Hematopoietic multipotent progenitor cell treated with erythropoietin and hydrocortisone succinate and interleukin-3 and kit ligand, for 6 days (in vitro differentiated cells): Measurements from ENCODE around the gene TSPAN3.

Experiments
- DNase-seq: peaks from one replicate; pipeline ENCODE4 v3.0.0-alpha.2; 2015

TSPAN3 gene

DNA sequence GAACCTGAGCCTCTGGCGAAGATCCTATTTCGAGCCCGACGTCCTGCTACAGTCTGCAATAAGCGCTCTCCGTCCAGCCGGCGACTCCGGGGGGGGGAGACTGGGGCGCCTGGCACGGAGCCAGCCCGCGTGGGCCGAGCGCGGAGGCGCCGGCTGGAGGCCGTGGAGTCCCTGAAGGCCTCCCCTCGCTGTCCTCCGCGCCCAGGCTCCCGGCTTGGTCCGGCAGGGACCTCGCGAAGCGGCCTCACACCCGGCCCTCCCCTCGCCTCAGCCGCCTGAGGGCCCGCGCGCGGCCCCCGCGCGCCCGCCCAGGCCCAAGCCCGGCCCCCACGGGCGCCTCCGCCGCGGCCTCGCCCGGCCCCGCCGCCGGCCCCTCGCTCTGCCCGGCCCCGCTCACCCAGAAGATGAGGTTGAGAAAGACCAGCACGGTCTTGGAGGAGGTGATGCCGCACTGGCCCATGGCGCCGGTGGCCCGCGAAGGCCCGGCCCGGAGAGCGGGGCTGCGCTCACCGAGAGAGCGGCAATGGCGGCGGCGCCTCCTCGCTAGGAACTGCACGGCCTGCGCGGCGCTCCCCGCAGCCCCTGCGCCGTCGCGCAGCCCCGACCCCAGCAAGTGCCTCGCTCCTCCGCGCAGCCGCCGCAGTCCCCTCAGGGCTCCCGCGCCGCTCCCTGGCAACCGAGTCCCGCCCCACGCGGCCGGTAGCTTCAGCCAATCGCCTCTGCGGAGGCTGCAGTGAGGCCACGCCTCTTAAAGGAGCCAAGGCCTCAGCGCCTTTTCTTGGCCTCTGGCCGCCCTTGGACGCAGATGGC lies at the start of gene TSPAN3:
Gene TSPAN3 (minus strand): TSS at position 615 of the 810 bp plus-strand sequence. CDS start 155 bp downstream, at position 460.
- peak; percentile 96 for DNase-seq

DNA sequence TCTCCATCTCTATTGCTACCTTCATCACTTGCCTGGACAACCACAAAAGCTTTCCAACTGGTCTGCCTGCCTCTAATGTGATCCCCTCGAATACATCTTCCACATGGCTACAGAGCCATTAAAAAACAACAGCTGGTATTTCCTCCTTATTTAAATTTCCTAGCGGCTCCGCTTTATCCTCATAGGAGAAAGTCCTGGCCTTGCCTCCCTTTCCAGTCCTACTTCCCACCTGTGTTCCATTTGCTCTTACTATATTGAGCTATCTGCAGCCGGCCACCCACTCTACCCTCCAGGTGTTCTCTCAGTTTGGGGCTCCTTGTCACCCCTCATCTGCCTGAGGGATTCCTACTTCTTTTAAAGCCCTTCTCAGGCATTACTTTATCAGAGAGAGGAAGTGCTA lies 49.7 kb upstream of the TSPAN3 start:
- no peak for DNase-seq

DNA sequence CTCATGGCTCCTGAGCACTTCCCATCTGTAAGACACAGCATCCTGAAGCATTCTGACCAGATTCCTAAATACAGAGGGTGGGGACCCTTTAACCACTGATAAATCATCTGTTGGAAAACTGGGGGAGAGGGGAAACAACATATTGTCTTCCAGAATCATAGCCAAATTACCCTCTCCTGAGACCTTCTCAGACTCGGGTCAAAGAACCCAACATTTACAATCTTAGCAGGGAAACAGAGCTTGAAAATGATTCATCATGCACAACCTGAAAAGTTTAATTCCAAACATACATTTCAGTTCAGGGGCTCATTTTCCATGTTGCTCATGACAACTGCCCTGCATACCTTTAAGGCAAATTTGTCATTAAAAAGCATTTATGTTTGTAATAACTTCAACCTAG lies 48.5 kb upstream of the TSPAN3 start:
- no peak for DNase-seq

DNA sequence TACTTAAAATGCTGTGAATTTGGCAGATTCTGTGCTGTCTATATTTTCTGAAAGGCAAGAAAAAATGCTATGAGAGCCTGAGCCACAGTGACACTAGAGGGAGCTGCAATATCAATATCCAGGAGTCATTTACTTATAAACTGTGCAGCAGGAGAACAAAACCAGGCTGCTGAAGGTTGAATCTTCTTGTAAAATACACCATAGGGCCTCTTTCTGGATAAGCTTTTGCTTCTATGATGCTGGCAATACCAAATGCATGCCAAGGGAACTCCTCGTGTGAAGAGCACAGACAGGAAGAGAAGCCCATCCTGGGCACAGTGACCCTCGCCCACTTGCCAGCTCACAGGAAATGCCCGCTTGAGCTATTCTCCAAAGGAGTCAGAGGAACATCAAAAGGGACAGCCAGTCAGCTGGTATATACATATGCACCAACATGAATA lies 48.0 kb upstream of the TSPAN3 start:
- DNase-seq: peak; percentile 85

DNA sequence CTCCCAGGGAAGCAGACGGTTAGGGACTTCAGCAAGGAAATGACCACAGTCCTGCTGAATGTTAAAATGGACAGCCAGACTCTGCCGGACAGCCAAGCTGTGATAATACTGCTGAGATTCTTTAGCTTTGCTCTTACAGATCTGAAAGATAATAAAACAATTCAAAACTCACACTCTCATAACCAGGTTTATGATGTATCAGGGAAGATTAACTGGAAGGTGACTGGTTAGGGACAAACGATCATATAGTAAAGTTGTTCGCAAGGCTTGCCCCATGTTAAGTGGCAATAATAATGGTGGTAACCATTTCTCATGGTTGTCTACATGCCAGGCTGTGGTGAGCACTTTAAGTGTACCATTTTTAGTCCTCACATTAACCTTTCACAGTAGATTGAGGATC lies 44.3 kb upstream of the TSPAN3 start:
- no peak for DNase-seq

DNA sequence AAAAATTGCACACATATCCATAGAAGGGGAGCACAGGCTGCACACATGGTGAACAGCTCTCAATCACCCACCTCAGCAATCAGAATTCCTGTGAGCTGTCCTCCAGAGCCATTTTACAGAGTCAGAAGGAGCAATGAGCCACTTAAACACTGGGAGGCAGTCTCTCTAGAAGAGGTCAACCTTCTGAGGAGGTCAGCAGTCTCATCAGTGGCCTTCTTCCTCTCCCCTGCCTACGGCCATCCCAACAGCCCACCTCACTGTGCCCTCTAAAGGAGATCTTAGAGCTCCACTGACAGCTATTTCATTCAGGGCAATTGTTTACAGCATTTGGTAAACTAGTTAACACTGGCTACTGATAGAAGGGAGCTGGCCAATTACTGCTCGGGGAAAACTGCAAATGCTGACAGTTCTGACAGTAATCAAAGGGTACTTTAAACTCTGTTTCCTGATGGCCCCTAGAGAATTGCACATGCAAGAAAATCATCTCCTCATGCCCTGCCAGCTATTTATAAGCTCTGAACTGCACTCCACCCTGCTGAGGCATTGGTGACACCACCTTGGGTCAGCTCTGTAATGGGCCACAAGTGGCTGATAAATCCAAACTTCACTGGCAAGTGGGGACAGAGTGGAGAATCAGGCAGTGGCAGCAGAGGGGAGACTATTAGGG lies 42.1 kb upstream of the TSPAN3 start:
- DNase-seq: no peak

DNA sequence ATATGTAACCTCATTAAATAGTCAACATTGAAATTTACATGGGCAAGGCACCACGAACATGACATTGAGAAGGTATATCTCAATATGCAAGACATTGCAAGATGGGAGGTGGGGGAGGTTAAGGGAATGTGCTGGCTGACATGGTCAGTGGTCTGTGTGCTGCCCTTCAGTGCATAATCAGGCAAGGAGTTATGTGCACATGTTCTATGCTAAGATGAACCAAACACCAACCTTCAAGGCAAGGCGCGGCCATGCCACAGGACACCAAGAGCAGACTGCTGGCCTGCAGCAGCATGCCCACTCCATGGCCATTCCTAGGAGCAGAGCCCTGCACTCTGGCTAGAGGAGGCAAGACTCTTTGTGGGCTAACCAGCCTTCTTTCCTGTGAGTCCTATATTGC lies 40.9 kb upstream of the TSPAN3 start:
- no peak for DNase-seq

DNA sequence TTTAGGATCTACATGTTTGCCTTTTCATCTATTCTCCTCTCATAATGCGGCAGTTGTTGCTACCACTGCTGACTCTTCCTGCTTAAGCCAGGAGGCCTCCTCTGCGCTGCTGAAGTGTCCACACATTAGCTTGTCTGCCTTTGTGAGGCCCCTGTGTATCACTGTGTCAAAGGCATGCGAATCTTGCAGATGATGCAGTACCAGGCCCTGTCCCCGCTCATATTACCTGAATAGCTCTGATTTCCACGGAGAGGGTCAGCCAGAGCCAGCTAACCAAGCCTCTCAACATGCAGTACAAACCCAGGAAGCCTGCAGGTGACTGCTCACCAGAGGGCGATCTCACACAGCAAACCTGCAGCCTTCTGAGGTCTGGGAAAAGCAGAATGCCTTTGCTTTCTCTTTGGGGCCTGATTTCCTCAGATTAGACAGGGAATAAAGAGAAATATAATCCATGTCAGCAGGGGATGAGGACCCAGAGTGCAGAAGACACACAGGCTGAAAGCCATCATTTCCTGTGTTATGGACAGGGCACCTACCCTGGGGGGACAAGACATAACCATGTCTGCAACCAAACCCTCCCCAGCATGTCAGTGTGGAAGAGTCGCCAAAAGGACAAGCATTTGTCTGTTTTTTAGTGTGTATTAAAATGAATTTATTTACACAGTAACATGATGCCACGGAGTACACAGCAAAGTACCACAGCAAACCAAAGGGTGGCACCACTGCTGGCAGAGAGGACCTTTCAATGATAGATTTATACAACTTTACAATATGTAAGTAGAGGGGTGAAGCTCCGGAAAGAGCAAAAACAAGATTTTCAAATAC lies 36.8 kb upstream of the TSPAN3 start:
- peak; percentile 64 for DNase-seq

DNA sequence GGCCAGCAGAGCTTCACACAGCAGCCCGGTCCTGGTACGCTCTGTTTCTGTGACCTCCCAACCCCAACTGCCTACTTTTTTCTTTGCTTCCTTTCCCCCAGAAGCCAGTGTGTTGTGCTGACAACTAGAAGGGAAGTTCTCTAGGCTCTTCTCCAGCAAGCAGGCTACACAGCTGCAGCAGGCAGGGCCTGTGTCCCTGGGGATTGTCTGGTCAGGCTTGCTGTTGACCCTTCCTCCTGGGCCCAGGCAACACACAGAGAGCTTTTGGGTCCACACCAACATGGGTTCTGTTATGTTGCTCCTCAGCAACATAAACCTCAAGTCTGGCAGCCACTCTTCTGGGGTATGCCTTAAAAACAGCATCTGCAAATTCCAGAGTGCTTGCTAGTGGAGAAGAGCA lies 36.2 kb upstream of the TSPAN3 start:
- no peak for DNase-seq

DNA sequence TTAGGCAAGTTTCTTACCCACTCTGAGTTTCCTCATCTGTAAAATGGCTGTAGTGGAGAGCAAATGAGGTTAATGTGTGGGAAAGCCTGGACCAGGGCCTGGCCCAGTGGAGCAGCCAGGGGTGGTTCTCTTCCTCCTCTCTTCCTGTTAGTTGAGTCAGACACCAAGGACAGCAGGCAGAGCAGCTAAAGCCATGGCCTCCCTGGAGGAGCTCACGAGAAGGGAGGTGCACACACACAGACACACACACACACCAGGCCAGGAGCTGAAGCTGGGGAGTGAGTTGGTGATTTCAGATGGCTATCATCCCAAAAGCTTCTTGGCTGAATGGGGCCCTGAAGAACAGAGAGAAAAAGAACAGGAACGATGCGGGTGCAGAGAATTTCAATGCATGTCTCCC lies 33.2 kb upstream of the TSPAN3 start:
- no peak for DNase-seq

DNA sequence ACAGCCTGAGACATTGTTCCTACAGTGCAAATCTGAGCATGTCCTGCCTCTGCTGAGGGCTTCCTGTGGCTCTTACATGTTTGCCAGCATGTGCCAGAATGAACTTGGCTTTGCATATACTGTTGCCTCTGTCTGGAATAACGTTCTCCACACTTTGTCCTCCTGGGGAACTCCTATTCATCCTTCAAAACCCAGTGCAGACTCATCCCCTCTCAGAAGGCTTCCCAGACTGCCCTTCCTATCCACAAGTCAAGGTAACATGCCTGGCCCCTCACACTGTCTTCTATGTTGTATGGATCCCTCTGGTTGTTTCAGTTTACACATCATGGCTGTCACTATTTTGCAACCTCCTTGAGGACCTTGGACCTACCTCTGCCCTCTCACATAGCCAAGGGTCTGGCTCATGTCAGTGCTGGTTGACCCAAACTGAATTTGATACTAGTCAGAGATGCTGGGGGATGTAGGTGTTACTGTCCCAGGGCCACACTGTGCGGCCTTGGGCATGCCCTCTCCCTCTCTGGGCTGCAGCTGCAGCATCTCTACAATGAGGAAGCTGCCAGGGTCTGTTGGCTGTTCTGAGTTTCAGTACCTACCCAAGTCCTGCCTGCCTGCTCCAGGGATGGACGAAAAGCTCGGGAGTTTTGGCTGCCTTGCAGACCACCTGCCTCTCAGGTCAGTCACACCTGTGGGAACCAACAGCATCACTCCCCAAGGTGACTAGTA lies 29.0 kb upstream of the TSPAN3 start:
- no peak for DNase-seq

DNA sequence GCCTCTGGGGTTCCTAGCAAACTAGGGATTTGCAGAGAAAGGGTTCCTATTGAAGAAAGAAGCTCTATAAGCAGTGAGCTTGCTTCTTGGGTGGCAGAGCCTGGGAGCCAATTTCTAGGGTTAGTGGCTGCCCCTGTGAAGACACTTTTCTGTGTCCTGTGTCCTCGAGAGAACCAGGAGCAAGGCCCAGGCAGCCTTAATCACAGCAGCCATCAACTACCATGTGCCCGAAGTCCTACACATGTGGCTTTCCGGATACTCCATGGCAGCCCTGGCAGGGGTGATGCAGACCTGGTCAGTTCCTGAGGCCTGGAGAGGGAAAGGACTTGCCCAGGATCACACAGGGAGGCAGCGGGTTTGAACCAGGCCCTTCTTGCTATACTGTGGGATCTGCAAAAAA lies 27.7 kb upstream of the TSPAN3 start:
- no peak for DNase-seq

DNA sequence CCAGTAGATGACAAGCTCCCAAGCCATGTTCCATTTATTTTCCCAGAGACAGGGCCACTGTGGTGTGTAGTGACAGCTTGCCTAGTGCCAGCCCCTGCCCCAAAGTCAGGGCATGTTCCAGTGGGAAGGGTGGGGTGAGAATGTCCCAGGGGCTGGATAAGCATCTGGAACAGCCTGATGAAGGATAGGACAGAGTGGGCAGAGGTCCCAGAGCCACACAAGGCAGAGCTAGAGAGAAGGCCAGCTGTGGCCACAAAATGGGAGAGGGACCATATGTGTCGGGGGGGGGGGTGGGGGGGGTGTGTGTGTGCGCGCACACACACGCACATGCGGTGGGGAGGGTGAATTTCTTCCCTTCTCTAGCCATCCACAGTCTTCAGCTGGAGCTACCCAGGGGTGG lies 27.0 kb upstream of the TSPAN3 start:
- DNase-seq: no peak

DNA sequence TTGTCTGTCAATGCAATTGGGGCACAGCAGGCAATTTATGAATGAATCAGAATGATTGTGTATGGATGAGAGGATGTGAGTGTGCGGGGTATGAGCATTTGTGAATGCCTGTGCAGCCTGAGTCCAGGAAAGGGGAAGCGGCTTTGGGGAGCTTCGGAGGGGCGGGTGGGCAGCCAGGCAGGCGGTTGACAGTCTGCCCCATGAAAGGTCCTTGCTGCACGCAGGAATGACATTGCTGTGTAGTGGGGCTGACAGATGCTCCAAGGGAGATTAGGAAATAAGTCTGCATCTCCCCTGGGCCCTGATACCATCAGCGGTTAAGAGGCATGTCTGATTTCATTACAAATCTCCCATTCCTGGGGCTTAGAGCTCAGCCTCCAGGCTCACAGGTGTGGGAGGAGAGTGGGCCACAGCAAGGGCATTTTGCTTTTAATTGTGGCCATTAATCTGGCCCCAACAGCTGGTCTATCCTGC lies 26.4 kb upstream of the TSPAN3 start:
- peak; percentile 16 for DNase-seq

DNA sequence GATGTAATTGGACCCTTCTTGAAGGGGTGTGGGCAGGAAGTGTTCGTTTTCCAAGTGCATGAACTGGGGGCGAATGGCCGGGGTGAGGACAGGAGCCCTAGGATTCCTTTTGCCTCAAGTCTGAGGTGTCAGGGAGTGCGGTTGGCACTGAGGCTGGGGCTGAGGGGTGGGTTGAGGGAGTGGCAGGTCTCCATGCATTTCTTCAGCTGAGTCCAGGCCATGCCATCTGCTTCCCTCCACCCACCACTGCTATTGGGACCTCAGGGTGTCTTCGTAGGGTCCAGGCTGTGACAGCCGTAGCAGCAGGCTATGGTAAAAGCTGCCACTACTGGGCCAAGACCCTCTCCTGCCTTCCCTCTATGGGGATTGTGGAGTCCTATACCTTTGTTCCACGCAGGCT lies 25.6 kb upstream of the TSPAN3 start:
- no peak for DNase-seq

DNA sequence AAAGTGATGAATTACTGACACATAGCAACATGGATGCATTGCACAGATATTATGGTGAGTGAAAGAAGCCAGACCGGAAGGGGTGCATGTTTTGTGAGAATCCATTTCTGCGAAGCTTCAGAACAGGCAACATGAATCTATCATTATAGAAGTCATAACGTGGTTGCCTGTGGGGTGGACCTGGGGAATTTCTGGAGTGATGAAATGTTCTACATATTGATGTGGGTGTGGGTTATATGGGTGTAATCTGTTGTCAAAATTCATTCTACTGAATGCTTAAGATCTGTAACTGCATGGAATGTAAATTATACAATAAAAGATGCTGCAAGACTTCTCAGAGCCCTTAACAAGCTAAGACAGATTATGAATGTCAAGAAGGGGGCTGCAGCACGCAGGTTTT lies 25.2 kb upstream of the TSPAN3 start:
- no peak for DNase-seq

DNA sequence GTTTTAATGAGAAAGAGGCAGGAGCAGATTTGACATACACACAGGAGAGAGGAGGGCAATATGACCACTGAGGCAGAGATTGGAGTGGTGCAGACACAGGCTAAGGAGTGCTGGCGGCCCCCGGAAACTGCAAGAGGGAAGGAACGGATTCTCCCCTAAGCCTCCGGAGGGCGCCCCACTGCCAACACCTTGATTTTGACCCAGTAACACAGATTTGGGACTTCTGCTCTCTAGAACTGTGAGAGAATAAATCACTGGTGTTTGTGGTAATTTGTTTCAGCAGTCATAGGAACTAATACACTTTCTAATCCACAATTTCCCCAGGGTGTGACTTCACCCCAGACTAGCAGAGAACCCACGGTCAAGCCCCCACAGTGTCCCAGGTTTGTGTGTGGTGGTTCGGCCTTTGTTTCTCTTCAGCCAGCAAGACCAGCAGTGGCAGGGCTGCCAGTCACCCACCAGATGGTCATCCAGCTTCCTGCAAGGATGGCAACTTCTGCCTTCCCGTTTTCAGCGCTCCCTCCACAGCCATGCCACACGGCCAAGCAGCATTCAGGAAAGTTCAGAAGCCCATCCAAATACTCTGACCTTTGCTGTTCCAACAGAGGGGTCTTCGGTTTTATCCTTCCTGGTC lies 23.6 kb upstream of the TSPAN3 start:
- DNase-seq: peak; percentile 33

DNA sequence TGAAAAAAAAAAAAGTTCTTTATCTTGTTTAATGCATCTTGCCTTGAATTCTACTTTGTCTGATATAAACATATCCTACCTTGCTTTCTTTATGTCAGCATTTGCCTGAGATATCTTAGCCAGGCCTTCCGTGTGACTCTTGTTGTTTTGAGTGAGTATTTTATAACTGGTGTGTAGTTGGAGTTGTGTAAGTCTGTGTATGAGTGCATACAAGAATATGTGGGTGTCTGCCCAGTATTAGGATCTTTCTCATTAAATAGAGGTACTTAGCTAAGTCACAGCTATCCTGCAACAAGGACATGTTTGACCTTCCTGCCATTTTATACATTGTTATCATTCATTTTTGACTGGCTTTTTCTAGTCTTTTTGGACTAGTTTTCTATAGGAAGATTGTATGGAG lies 22.5 kb upstream of the TSPAN3 start:
- no peak for DNase-seq

DNA sequence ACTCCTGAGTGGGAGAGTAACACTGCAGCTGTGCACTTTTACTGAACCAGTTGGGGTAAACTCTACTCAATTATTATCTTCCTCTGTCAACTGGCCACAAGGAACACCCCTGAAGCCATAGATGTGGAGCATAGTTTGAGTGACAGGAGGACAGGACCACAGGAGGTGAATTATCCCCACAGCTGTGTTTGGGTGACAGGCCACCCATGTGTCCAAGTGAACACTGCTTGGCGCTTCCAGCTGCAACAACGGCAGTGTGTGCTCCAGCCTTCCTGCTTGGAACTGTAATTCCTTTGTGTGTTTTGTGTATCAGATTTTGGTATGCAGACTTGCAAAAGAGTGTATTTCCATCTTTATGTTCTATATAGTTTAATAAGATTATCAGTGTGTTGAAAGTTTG lies 20.2 kb upstream of the TSPAN3 start:
- no peak for DNase-seq

DNA sequence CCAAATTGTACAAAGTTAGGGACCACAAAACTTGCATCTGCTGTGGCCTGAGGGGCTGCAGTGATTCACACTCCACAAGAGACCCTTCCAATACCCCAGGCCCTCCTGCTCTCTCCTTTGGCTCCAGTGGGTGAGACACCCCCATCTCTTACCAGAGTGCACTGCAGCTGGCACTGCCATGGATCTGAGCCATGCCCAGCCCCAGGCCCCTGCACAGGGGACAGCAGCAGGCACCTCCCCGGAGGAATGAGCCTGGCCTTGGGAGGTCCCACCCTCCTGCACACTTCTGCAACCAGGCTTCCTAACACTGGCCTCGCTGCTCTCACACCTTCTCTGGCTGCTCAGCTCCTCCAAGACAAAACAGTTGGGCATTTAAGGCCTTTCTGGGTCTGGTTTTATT lies 16.3 kb upstream of the TSPAN3 start:
- no peak for DNase-seq

DNA sequence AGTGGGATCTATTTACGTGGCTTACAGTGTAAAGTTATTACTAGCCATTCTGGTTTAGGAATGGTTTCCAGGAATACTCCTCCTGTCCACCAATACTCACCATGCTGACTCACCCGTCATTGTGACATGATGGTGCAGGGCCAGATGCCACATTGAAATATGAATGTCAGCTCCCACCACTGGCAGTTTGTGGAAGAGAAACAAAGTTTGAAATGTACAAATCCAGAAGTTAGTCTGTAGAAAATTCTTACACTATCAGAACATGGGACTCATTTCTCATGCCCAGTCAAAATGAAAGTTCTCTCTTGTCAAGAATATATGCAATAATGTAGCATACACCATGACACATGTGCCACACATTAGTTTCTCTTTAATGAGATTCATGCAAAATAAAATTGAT lies 14.4 kb upstream of the TSPAN3 start:
- DNase-seq: no peak

DNA sequence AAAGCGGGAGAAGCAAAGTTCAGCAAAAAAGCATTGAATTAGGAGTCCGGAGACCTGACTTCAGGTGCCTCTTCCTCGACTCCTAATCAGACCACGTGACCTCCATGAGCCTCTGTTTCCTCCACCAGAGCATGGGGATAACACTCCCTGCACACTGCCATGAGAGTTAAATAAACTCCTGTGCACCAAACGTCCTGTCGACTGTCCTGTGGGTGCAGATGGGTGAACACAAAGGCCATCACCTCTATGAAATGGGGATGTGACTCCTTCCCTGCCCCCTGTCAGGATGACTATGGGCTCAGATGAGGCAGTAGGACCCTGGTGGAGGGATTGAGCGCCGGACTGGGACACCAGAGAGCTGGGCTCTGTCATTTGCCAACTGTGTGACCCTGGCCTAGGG lies 13.5 kb upstream of the TSPAN3 start:
- DNase-seq: no peak
